ENCODE measurements around the gene MRO.
A peak's percentile ranks its signal among the peaks of the same experiment; 100 is the strongest.
"Not testable (repeated sequence)": the region's sequence is repeated elsewhere in the genome, so short reads cannot be mapped to it uniquely, and the experiment has no call there.

MRO gene

DNA sequence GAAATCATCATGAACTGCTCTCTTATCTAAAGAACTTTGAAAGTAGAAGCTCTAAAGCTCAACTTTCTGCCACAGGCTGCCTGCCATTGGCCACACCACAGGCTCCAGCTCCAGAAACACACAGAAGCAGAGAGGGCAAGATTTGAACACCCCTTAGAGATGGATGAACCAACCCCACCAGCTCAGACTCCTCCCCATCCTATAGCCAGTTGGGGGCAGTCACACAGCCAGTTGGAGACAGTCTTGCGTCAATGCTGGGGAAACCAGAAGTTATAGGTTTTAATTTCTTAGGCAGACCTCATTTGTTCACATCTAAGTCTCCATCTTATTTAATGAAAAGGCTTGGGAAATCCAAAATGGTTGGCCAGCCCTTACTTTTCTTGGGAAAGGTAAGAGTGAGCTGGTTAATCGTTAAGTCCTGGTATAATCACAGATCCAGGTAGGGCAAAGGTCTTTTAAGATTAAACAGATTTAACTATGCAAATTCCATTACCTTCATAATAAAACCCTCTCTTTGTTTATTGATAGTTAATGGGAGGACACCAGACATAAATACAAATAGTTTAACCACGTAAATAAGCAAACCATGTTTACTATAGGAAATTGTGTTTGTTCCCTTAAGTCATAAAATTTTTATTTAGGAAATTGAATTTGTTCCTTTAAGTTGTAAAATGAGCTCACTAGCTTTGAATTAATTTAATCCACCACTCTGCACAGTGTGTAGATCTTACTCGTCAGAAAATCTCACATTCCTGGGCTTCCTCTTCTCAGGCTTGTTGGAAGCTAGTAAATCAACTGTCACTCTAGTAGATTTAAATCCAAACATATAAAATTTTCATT, 28.0 kb downstream of the MRO start:
- DNase-seq: no peak

DNA sequence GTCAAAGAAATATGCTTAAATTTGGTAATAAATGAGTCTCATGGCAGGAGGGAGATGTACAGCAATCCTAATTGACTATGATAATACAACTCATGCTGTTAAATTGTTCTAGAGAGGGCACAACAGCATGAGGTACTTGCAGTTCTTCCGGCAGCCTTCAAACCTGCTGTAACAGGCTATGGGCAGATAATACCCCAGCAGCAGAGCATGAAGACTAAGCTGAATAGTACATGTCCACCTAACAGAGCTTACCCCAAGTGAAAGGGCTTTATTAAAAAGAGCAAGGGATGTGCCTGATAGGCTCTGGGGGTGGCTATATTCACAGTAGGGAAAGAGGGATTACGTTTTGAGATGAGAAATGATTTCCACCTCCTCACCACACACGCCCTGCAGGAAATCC, 28.9 kb downstream of the MRO start:
- DNase-seq: peak in 2 of 3 experiments; percentile 58 to 90

GRCh38 chr18:50790241-50790640, 29.6 kb downstream of the MRO start:
- no peak for DNase-seq

GRCh38 chr18:50788284-50788683, 31.5 kb downstream of the MRO start:
- no peak for DNase-seq

DNA sequence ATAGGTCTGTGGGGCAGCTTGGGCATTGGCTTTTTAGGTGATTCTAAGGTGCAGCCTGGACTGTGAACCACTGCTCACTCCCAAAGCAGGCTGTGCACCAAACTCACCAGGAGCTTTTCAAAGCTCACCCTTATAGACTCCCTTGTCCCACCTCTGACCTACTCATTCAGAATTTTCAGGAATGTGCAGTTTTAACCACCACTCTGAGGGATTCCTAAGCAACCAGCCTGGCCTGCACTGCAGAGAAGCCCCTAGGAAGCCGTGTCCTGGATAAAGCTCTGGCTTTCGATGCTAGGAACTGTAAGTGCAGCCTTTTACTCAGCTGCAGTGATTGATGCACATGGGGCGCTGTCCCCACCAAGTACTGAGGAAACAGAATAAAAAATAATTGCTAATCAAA, 33.0 kb downstream of the MRO start:
- DNase-seq: no peak

DNA sequence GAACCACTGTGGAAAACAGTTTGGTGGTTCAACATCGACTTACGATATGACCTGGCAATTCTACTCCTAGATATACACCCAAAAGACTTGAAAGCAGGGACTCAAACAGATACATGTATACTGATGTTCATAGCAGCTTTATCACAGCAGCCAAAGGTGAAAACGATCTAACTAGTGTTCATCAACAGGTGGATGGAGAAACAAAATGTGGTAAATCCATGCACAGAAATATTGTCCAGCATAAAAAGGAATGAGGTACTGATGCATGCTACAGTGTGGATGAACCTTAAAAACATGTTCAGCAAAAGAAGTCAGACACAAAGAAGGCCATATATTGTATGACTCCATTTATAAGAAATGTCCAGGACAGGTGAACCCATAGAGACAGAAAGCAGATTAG, 36.3 kb downstream of the MRO start:
- peak in 1 of 3 experiments; percentile 37 for DNase-seq

GRCh38 chr18:50779021-50779420, 40.8 kb downstream of the MRO start:
- DNase-seq: not testable (repeated sequence)

DNA sequence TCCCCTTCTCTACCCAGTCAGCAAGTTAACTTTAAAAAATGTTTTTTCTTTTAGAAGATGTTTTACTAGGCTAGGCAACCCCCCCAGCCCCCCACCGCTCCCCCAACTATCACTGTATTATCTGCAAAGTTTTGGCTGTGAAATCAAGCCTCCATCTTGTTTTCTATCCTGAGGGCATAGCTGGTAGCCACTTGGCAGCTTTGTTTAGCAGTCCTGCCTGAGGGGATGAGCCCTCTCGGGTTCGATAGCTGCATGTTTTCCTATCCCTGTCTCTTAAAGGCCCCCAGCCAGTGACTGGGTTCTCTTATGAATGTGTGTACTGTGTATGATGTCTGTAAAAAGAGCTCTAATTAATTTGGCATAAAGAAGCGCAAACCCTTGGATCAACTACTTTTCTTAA, 43.4 kb downstream of the MRO start:
- DNase-seq: peak in 2 of 3 experiments; percentile 15 to 46

DNA sequence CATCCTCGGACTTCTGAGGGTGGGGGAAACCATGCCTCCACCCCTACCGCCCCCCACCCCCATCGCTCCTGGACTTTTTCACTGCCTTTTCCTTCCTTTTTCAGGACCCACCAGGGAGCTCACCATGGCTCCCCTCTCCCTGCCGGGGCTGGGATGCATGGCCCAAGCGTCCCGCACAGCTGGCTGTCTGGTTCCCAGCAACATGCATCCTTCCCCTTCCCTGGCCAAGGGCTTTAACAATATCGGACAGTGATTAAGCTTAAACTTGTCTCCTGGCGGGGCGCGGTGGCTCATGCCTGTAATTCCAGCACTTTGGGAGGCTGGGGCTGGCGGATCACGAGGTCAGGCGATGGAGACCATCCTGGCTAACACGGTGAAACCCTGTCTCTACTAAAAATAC, 44.1 kb downstream of the MRO start:
- DNase-seq: no peak

- no peak for DNase-seq
These were observed 44.6 kb downstream of the MRO start for GRCh38 chr18:50775207-50775606.

DNA sequence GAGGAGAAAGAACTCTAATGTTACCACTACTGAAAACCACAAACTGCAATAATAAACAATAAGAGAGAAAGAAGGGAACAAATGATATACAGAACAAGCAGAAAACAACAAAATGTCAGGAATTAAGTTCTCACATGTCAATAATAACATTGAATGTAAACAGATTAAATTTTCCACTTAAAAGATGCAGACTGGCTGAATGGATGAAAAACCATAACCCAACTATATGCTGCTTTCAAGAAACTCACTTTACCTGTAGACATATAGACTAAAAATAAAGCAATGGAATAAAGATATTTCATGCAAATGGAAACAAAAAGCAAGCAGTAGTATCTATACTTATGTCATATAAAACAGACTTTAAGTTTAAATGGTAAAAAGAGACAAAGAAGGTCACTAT, 50.4 kb downstream of the MRO start:
- DNase-seq: no peak

DNA sequence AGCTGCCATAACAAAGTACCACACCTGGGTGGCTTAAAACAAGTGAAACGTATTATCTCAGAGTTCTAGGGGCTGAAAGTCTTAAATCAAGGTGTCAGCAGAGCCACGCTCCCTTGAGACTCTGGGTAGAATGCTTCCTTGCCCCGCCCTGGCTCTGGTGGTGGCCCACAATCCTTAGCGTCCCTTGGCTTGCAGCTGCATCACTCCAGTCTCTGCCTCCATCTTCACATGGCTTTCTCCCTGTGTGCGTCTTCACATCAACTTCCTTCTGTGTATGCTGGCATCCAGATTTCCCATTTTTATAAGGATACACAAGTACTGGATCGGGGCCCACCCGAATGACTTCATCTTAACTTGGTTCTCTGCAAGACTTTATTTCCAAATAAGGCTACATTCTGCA, 62.5 kb downstream of the MRO start:
- no peak for DNase-seq

DNA sequence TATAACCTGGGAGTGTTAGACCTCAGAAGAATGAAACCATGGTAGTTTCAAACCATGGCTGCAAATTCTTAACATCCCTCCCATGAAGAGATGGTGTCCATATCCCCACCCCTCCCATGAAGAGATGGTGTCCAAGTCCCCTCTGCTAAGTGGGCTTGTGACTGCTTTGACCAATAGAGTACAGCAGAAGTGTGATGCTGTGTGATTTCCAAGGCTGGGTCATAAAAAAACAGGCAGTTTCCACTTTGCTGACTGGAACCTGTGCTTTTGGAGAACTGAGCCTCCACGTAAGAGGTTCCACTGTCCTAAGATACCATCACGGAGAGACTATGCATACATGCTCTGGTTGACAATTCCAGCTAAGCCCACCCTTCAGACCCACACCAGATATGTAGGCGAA, 65.5 kb downstream of the MRO start:
- no peak for DNase-seq

DNA sequence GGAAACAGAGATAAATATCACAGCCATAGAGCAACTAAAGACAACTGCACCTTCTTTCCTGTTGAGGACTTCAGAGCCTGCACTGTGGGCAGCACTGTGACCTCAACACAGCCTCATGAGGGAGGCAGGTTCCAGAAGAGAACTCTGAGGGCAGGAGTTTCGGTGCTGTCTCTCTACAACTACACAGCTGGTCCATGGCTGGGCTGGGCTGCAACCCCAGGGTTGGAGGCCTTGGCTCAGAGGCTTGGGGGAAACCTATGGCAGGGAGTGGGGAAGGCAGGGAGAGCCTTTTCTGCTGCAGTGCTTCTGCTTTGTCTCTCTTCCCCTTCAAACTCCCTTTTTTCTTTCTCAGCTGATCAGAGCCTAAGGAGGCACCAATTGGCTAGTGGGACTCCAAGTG, 66.5 kb downstream of the MRO start:
- DNase-seq: no peak

DNA sequence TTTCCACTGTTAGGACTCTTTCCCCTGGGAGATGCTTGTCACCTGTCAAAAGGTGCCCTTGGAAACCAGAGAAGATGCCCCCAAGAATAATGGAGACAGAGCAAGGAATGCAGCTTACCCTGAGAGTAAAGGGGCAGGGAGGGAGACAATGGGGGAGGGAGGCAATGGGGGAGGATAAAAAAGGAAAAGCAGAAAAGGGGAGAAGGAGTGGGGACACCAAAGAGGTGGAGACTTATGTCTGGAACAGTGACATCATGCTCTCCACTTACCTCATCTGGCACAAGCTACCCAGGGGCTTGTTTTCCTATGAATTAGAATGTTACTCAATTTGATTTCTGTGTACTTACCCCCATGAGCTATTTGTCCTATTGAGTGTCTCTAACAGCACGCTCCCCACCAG, 67.9 kb downstream of the MRO start:
- DNase-seq: no peak

DNA sequence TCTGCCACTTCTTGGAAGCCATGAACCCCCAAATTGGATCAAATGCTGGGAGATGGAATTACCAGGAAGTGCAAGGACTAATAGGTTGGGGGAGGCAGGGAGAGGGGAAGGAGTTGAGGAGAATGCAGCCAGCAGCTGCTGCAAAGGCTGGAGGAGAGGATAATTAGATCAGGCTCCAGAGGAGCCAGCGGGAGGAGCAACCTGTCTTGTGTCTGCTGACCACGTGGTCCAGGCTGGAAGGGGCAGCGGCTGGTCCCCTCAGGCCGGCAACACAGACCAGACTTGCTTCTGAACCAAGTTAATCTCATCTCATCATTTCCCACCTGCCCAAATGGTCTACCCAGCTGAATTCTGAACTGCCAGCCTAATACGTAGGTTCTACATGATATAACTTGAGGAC, 68.3 kb downstream of the MRO start:
- peak in 2 of 3 experiments; percentile 70 to 88 for DNase-seq

GRCh38 chr18:50750546-50750945, 69.3 kb downstream of the MRO start:
- no peak for DNase-seq

DNA sequence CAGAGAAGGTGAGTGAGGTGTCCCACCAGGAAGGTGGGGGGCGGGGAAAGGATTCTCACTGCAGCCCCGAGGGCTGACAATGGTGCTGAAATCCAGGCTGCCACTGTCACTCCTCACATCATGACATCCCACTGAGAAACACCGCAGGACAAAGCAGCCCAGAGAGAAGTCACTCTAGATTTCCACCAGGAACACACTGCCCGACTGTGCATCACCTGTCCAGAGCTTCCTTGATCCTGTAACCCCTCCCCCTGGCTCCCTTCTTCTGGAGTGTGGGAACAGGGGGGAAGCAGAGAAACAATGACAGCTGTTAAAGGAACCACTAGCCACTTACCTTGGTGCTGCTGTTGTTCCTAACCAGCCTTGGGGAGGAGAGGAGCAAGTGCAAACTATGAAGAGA, 69.9 kb downstream of the MRO start:
- DNase-seq: peak in 2 of 3 experiments; percentile 63 to 80

- DNase-seq: no peak
These were observed 70.4 kb downstream of the MRO start for GRCh38 chr18:50749421-50749820.

- peak in 2 of 3 experiments; percentile 54 to 77 for DNase-seq
These were observed 71.3 kb downstream of the MRO start for GRCh38 chr18:50748243-50749229.

DNA sequence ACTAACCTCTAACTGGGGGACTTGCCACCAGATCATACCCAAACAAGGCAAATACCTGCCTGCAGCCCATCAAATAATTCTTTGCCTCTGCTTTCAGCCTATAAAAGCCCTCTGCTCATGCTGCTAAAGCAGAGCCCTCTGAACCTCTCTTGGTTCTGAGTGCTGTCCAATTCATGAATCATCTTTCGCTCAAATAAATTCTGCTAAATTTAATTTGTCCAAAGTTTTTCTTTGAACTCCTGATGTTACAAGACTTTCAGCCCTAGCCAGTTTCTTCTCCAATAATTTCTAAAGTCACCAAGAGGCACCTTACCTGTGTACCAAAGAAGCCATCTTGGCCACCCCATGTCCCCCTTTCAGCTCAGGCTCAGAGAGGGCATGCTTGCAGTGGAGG, 72.0 kb downstream of the MRO start:
- DNase-seq: no peak

GRCh38 chr18:50745945-50746344, 73.9 kb downstream of the MRO start:
- no peak for DNase-seq

Data from NCI-H1417 (cell line).